H1 (cell line): ENCODE data around the gene TTBK2. TPM values are rescaled to one million over a fixed set of nuclear protein-coding genes. Genes with fewer than 3 reads are reported as not detected.

Experiments
- JUND ChIP-seq: IDR thresholded peaks from 2 replicates; pipeline ENCODE4 v1.6.1; 2011; ENCODE audit warnings: mild to moderate bottlenecking, improper control_type of control experiment, low read length
- SUZ12 ChIP-seq: fragments of 200-600 bp; sonication (generic); IDR thresholded peaks from 2 replicates; pipeline ENCODE4 v1.6.1; 2012; ENCODE audit warnings: mild to moderate bottlenecking, inconsistent platforms, low read length, moderate library complexity, mixed read lengths
- TBP ChIP-seq: IDR thresholded peaks from 2 replicates; pipeline ENCODE4 v1.6.1; 2011; ENCODE audit warnings: low read depth, low read length, improper control_type of control experiment
- polyA plus RNA-seq, 7 experiments: library from polyadenylated mRNA; depleted of rRNA in 3 of 7; stranded (reverse) in 5 of 7; unstranded in 2 of 7; fragments of >200 nt in 5 of 7; fragments of 200-250 nt in 2 of 7; gene quantifications; 1 replicate in 5 of 7; 2 replicates in 1 of 7; 4 replicates in 1 of 7; pipeline versions ENCODE4 v1.2.1 to v1.2.3, GENCODE V29; 2011 to 2013; ENCODE audit warnings: missing spikeins in 2 of 7, mixed read lengths in 2 of 7
- total RNA-seq: library from RNA; stranded (reverse); fragmentation: NEBNext Ultra II Directional; extraction: Animal tissue kit (Norgen Biotek cat#: 25700); gene quantifications from 2 replicates; pipeline ENCODE4 v1.2.1, GENCODE V29; 2021
- TF ChIP-seq, protein P1 (sequence below): IDR thresholded peaks from 2 replicates; pipeline ENCODE4 v1.6.1; 2011; ENCODE audit warnings: low read length, improper control_type of control experiment

The TTBK2 gene
- total and polyA plus RNA-seq, 2 of the 8 experiments (the other 6 are each of a cell fraction or from before 2014, with no cell fraction given) = 2.7 to 18.2 TPM

GRCh38 chr15:42784705-42785104 lies 135.9 kb downstream of the TTBK2 start (continued):
- TF ChIP-seq, protein P1, sequence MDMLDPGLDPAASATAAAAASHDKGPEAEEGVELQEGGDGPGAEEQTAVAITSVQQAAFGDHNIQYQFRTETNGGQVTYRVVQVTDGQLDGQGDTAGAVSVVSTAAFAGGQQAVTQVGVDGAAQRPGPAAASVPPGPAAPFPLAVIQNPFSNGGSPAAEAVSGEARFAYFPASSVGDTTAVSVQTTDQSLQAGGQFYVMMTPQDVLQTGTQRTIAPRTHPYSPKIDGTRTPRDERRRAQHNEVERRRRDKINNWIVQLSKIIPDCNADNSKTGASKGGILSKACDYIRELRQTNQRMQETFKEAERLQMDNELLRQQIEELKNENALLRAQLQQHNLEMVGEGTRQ = no peak
- no peak for TF ChIP-seq SUZ12
- no peak for TF ChIP-seq JUND
- TF ChIP-seq TBP = no peak
